Stimulated activated CD4-positive, alpha-beta T cell treated with anti-CD3 and anti-CD28 coated beads, Interleukin-15, amount 100 ng/mL, for 1 hour (primary cell): Measurements from ENCODE around the gene PHF3.

Source experiments
- DNase-seq, 2 donors: peaks; one replicate each; pipeline ENCODE4 v3.0.0-alpha.2; 2020; ENCODE audit warnings: low read depth in 1 of 2, low spot score in 1 of 2

Gene PHF3

DNA sequence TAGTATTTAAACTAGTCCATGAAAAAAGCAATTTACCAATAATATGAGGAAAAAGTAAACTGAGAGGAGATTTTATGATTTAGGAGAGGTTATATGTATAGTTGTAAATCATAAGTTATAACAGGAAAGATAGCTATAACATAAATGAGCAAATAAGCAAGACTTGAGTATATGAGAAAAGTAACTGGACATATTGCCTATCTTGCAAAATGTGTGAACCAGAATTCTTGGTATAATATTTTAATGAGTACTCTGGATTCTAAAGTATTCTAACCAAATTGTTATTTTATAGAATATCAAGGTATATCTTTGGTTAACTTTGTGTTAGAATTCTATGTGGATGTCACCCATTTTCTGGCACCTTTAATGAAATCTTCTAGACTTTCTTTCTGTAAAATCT is 124.6 kb downstream of the PHF3 start:
- DNase-seq = no peak

- DNase-seq = no peak
Measured at GRCh38 chr6:63764318-63764916, 128.8 kb downstream of the PHF3 start.
